GM21447 (cell line): ENCODE results near the gene ZNF197.
"Not testable (repeated sequence)": the region's sequence is repeated elsewhere in the genome, so short reads cannot be mapped to it uniquely, and the experiment has no call there.

Experiments
- ATAC-seq: cut with Tn5 transposase; IDR thresholded peaks from one replicate; pipeline ENCODE4 v1.9.1; 2021; ENCODE audit not compliant: unreplicated experiment

ZNF197 gene

GRCh38 chr3:44624749-44625480, at the start of gene ZNF197:
Gene ZNF197, plus strand, starts transcription at chr3:44625036. Its CDS starts 4,119 bp downstream, at chr3:44629155.
- peak; percentile 86 for ATAC-seq

DNA sequence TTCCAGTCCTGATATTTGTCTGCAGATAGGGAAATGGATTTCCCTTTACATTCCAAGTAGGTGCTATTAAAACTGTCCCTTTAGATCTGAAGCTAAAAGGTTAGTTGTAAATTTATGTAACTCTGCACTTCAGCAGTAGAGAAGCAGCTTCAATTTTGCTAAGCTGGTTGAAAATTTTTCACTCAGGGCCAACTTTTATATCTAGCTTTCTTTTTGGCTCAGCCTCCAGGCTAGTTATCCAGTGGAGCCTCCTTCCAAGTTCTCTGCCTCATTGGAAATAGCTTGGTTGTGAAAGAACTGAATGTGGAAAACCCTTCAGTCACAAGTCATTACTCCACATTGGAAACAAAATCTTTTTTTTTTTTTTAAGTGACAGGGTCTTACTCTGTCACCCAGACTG, 48.2 kb upstream of the ZNF197 start:
- ATAC-seq: no peak

GRCh38 chr3:44577354-44577952, 47.4 kb upstream of the ZNF197 start:
- ATAC-seq: not testable (repeated sequence)

DNA sequence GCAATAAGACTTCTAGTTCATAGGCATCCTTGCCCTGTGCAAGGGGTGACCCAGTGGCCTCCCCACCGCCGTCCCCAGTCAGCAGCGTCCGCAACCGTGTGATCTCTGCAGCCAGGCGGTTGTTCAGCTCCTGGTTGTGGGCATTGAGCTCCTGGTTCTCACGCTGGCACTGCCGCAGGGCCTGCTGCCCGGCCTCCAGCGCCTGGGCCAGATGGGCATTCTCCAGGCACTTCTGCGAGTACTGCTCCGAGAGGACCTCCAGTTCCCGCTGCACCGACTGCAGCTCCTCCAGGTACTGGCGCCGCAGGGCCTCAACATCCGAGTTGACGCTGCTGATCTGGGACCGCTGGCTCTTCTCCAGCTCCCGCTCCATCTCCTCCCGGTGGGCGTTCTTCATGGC, 46.5 kb upstream of the ZNF197 start:
- not testable (repeated sequence) for ATAC-seq

- ATAC-seq: not testable (repeated sequence)
These were observed 45.8 kb upstream of the ZNF197 start for GRCh38 chr3:44578924-44579515.

GRCh38 chr3:44579749-44580148, 45.1 kb upstream of the ZNF197 start:
- not testable (repeated sequence) for ATAC-seq

- not testable (repeated sequence) for ATAC-seq
These were observed 43.9 kb upstream of the ZNF197 start for GRCh38 chr3:44580971-44581370.

GRCh38 chr3:44584646-44585501, 40.0 kb upstream of the ZNF197 start, which contains the start of gene ZNF660:
Gene ZNF660, plus strand, starts transcription at chr3:44584964. Its CDS starts 9,230 bp downstream, at chr3:44594194.
- no peak for ATAC-seq

DNA sequence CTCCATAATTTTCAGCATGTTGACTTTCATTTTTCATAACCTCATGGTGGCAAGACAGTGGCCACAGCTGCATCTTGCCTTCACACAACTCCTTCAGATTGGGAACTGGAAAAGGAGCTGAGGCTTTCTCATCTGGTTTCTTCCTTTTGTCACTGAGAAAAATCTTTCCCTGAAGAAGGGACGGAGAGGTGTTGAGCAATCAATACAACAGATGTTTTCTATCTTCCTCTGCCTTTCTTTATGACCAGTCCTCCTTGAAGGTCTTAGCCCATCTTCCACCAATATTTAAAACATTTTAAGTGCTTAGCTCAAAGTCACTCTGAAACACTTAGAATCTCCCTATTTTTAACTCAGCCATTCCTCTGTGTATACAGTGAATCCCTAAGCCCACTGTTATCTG, 28.2 kb upstream of the ZNF197 start:
- no peak for ATAC-seq

DNA sequence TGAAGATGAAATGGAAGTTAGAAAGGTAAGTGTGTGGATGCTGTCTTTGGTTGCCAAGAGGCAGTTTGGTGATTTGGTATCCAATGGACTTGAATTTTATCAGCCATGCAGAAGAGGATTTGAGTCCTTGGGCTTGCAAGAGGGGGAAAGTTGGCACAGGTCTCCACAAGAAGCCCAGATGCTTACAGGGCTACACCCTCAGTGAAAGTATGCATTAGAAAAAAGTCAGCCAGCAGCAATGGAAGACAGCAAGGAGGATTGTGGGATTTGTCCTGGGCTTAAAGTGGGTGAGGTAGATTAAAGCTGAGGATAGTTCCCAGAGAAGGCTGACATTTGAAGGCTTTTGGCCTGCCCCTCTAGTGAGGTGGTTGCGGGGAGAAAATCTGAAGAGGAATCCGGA, 23.1 kb upstream of the ZNF197 start:
- no peak for ATAC-seq

- no peak for ATAC-seq
These were observed 12.2 kb upstream of the ZNF197 start for GRCh38 chr3:44612678-44613077.

- ATAC-seq: no peak
These were observed 3.9 kb downstream of the ZNF197 start for GRCh38 chr3:44628716-44629115.

DNA sequence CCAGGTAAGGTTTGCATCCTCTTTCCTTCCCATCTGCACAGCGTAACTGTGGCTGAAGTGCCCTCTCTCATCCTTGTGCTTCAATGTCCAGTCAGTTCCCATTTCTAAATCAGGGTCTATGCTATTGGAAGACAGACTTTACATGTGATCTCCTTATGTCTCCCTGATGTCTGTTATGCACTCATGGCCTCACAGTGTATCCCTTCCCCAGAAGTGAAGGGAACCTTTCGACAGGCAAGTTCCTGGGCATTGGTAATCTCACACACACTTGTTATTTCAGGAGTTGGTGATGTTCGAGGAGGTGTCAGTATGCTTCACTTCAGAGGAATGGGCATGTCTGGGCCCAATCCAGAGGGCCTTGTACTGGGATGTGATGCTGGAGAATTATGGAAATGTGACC, 7.4 kb downstream of the ZNF197 start:
- ATAC-seq: no peak

DNA sequence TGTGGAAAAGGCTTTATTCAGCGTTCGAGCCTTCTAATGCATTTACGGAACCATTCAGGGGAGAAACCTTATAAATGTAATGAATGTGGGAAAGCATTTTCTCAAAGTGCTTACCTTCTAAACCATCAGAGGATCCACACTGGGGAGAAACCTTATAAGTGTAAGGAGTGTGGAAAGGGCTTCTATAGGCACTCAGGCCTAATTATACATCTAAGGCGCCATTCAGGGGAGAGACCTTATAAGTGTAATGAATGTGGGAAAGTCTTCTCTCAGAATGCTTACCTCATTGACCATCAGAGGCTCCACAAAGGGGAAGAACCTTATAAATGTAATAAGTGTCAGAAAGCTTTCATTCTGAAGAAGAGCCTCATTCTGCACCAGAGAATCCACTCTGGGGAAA, 17.5 kb downstream of the ZNF197 start:
- ATAC-seq: no peak

GRCh38 chr3:44643024-44643423, 18.2 kb downstream of the ZNF197 start:
- no peak for ATAC-seq

DNA sequence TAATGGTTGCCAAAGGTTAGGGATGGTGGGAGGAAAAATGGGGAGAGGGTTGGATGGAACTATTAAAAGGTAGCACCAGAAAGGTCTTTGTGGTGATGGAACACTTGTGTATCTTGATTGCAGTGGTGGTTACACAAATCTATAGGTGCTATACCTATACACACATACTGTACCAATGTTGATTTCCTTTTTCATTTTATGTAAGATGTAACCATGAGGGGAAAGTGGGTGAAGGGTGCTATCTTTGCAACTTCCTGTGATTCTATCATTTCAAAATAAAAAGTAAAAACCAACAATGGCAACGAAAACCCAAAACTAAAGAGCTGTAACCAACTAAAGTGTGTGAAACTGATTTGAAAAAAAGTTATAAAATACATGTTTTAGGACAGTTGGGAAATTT, 22.9 kb downstream of the ZNF197 start:
- no peak for ATAC-seq

GRCh38 chr3:44648564-44649229, 23.9 kb downstream of the ZNF197 start, which contains the start of gene ZNF35:
Gene ZNF35, plus strand, starts transcription at chr3:44648732. Its CDS starts 2,336 bp downstream, at chr3:44651068.
- ATAC-seq: peak; percentile 97

DNA sequence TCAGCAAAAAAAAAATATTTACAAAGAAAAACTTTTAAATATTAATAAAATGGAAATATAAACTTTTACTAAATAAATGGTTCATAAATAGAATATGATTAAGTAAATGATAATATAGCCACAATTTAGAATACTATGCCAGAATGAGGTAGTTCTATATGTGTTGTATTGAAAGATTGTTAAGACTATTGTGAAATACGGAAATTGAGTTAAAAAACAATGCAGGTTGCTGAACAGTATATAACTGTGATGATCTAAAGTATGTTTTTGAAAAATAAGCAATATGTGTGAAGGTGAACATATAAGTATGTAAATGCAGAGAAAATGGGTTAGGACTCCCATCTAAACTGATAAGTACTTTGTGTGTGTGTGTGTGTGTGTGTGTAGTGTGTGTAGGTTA, 24.9 kb downstream of the ZNF197 start:
- ATAC-seq: no peak

DNA sequence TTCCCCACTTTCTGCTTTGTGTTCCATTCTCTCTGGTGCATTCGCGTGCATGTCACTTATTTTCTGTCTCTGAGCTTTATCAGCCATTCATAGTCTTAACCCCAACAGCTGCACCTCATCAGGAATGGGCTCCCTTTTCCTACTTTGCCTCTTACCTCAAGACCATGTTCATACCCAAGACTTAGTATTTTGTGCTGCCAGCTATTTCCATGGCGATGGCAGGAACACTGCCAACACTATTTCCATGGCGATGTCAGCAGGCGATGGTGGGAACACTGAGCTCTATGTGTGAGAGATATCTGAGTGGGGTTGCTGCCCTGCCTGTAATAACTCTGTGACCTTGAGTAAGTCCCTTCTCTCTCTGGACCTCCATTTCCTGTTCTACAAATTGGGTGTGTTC, 29.2 kb downstream of the ZNF197 start:
- ATAC-seq: no peak

- no peak for ATAC-seq
These were observed 34.2 kb downstream of the ZNF197 start for GRCh38 chr3:44659015-44659414.

- ATAC-seq: no peak
These were observed 34.6 kb downstream of the ZNF197 start for GRCh38 chr3:44659434-44659833.
